ENCODE results near the gene SYTL1. TPM values are rescaled to one million over a fixed set of nuclear protein-coding genes. Genes with fewer than 3 reads are reported as not detected.

Gene SYTL1
- total RNA-seq, 4 donors from 2014 or later: 12.4 to 23.9 (median 18.4) TPM

GRCh38 chr1:27353166-27353565, 11.3 kb downstream of the SYTL1 start:
- intact Hi-C loops (cut with DNase I): no loop called here
- TF ChIP-seq CTCF (IDR thresholded peaks at IDR 0.05) (no peak), POLR2A (IDR thresholded peaks at IDR 0.05) (no peak)
- DNase-seq: no peak
- Histone ChIP-seq H3K36me3 (peaks cover 12 to 20% of the 10 kb centered on the region in 2 donors), H3K4me3 (replicated peaks in 1 of 3) (no peak overlapping the region), H3K9me3 (no peaks in the 10 kb centered on the region), H3K27ac (no peak overlapping the region), H3K4me1 (peaks cover 19 to 29% of the 10 kb centered on the region in 2 donors), H3K27me3 (no peaks in the 10 kb centered on the region)
- 77 to 95% methylated on average over 3 to 13 of the region's 13 CpGs for WGBS, 2 donors

GRCh38 chr1:27353629-27354028, 11.8 kb downstream of the SYTL1 start:
- Histone ChIP-seq H3K27me3 (no peaks in the 10 kb centered on the region), H3K27ac (no peak overlapping the region), H3K36me3 (peaks cover 12 to 20% of the 10 kb centered on the region in 2 donors), H3K4me3 (replicated peaks in 1 of 3) (no peak overlapping the region), H3K9me3 (no peaks in the 10 kb centered on the region), H3K4me1 (peaks cover 19 to 29% of the 10 kb centered on the region in 2 donors)
- no peak for TF ChIP-seq POLR2A (IDR thresholded peaks at IDR 0.05)
- TF ChIP-seq CTCF (IDR thresholded peaks at IDR 0.05): no peak
- DNase-seq: no peak
- 89 to 100% methylated on average over 3 of the region's 3 CpGs for WGBS, 2 donors
- intact Hi-C loops (cut with DNase I): no loop called here

- Histone ChIP-seq H3K4me3 (replicated peaks in 1 of 3) (no peak overlapping the region), H3K27ac (no peak overlapping the region), H3K9me3 (no peaks in the 10 kb centered on the region), H3K27me3 (no peaks in the 10 kb centered on the region), H3K4me1 (peaks cover 5 to 10% of the 10 kb centered on the region in 2 donors), H3K36me3 (peaks cover 12 to 22% of the 10 kb centered on the region in 2 donors)
- intact Hi-C loops (cut with DNase I): loop anchor here (5.0 kb wide), 1 partner anchor 37 kb away; the partner anchor contains the start of gene GPR3
- DNase-seq: no peak
- TF ChIP-seq CTCF (IDR thresholded peaks at IDR 0.05) (no peak), POLR2A (IDR thresholded peaks at IDR 0.05) (no peak)
- WGBS, 2 donors: 90 to 96% methylated on average over 5 of the region's 5 CpGs
Measured at GRCh38 chr1:27355683-27356082, 13.9 kb downstream of the SYTL1 start.

- H3K4me3 ChIP-seq (replicated peaks in 1 of 3): no peak overlapping the region
- H3K9me3 ChIP-seq: no peaks in the 10 kb centered on the region
- intact Hi-C loops (cut with DNase I): loop anchor here (5.0 kb wide), 1 partner anchor 36 kb away; the partner anchor contains the start of gene GPR3
- H3K36me3 ChIP-seq: peaks cover 16 to 27% of the 10 kb centered on the region in 2 donors
- WGBS, 2 donors: 89 to 97% methylated on average over 10 to 11 of the region's 13 CpGs
- peaks cover 0 to 4% of the 10 kb centered on the region in 2 donors for H3K4me1 ChIP-seq
- no peaks in the 10 kb centered on the region for H3K27me3 ChIP-seq
- TF ChIP-seq CTCF (IDR thresholded peaks at IDR 0.05) (no peak), POLR2A (IDR thresholded peaks at IDR 0.05) (no peak)
- H3K27ac ChIP-seq: no peak overlapping the region
- no peak for DNase-seq
Measured at GRCh38 chr1:27356277-27356618, 14.4 kb downstream of the SYTL1 start.

- no peaks in the 10 kb centered on the region for H3K4me1 ChIP-seq
- no peak overlapping the region for H3K4me3 ChIP-seq (replicated peaks in 1 of 3)
- no peaks in the 10 kb centered on the region for H3K27me3 ChIP-seq
- intact Hi-C loops (cut with DNase I): loop anchor here (5.0 kb wide), 1 partner anchor 36 kb away; the partner anchor contains the start of gene GPR3
- WGBS, 2 donors: 76 to 77% methylated on average over 21 to 25 of the region's 37 CpGs
- no peak overlapping the region for H3K27ac ChIP-seq
- no peak for DNase-seq
- peaks cover 18 to 32% of the 10 kb centered on the region in 2 donors for H3K36me3 ChIP-seq
- no peaks in the 10 kb centered on the region for H3K9me3 ChIP-seq
- TF ChIP-seq CTCF (IDR thresholded peaks at IDR 0.05) (no peak), POLR2A (IDR thresholded peaks at IDR 0.05) (no peak)
Measured at GRCh38 chr1:27356619-27357280, 14.9 kb downstream of the SYTL1 start.

All from thyroid gland (tissue), 4 donors.